B cell (primary cell): ENCODE measurements around the gene PROM1. TPM values are rescaled to one million over a fixed set of nuclear protein-coding genes. Genes with fewer than 3 reads are reported as not detected.
A peak's percentile ranks its signal among the peaks of the same experiment; 100 is the strongest.

ENCODE experiments used
- ATAC-seq: fragments of 200-7000 bp; cut with Tn5 transposase; one replicate; pipeline ENCODE4 v1.10.0; 2021; ENCODE audit warnings: low read depth, mild to moderate bottlenecking, moderate number of reproducible peaks, moderate library complexity
- CTCF ChIA-PET: fragments of 350-600 bp; sonication (Branson Sonifier 250); formaldehyde crosslinking; loops from one replicate; lab custom pipeline; 2021; ENCODE audit warnings: antibody characterized with exemption, inconsistent platforms; lab: Charles Lee
- POLR2A ChIA-PET: fragments of 350-600 bp; sonication (Branson Sonifier 250); formaldehyde crosslinking; loops from one replicate; lab custom pipeline; 2021; ENCODE audit warnings: antibody characterized with exemption; lab: Charles Lee
- DNase-seq: peaks from one replicate; pipeline ENCODE4 v3.0.0; 2013
- H2AFZ ChIP-seq: 2 replicates; pipeline ENCODE4 v1.6.1; 2012; ENCODE audit warnings: mild to moderate bottlenecking, low read depth, low read length; ENCODE audit not compliant: insufficient read depth, poor library complexity, severe bottlenecking
- H3K27ac ChIP-seq, 2 donors: 1 replicate in 1 of 2; 2 replicates in 1 of 2; pipeline ENCODE4 v1.5.1; 2012 to 2013; ENCODE audit warnings: low read length in 2 of 2, mild to moderate bottlenecking in 2 of 2, moderate library complexity in 1 of 2
- H3K27me3 ChIP-seq, 4 experiments: fragments of 200-600 bp in 1 of 4; sonication (generic) in 1 of 4; replicated peaks in 1 of 4; 1 replicate in 2 of 4; 2 replicates in 2 of 4; pipeline versions ENCODE4 v1.6.1 to v1.7.0; 2013 to 2016; ENCODE audit warnings: low read length in 3 of 4, mild to moderate bottlenecking in 2 of 4, mixed read lengths in 1 of 4, moderate library complexity in 1 of 4; ENCODE audit not compliant: insufficient read depth in 4 of 4, control insufficient read depth in 3 of 4; ENCODE audit errors: control extremely low read depth in 1 of 4
- H3K36me3 ChIP-seq, 2 experiments: replicated peaks in 1 of 2; 1 replicate in 1 of 2; 2 replicates in 1 of 2; pipeline versions ENCODE4 v1.6.1 to v1.7.1; 2013; ENCODE audit warnings: low read length in 1 of 2; ENCODE audit not compliant: insufficient read depth in 2 of 2, control insufficient read depth in 1 of 2; ENCODE audit errors: control extremely low read depth in 1 of 2, extremely low read depth in 1 of 2
- H3K4me1 ChIP-seq, 2 donors: fragments of 200-600 bp in 1 of 2; sonication (generic) in 1 of 2; 1 replicate in 1 of 2; 2 replicates in 1 of 2; pipeline versions ENCODE4 v1.5.1 to v1.6.1; 2013 to 2017; ENCODE audit warnings: low read length in 2 of 2; ENCODE audit not compliant: control insufficient read depth in 2 of 2, insufficient read depth in 2 of 2
- H3K4me2 ChIP-seq: replicated peaks from 2 replicates; pipeline ENCODE3; 2012; ENCODE audit warnings: mild to moderate bottlenecking, low read depth, low read length; ENCODE audit not compliant: poor library complexity, severe bottlenecking
- H3K4me3 ChIP-seq, 5 experiments: fragments of 200-600 bp in 1 of 5; sonication (generic) in 1 of 5; 1 replicate in 3 of 5; 2 replicates in 2 of 5; pipeline versions ENCODE4 v1.5.1 to v1.7.0; 2011 to 2016; ENCODE audit warnings: low read length in 4 of 5, mild to moderate bottlenecking in 4 of 5, low read depth in 2 of 5, control low read depth in 1 of 5, moderate library complexity in 1 of 5; ENCODE audit not compliant: insufficient read depth in 1 of 5; ENCODE audit errors: control extremely low read depth in 1 of 5, extremely low read depth in 1 of 5
- H3K79me2 ChIP-seq: fragments of 200-600 bp; sonication (generic); one replicate; pipeline ENCODE4 v1.6.0; 2016; ENCODE audit warnings: low read length; ENCODE audit not compliant: control insufficient read depth, insufficient read depth
- H3K9ac ChIP-seq: fragments of 200-600 bp; sonication (generic); 2 replicates; pipeline ENCODE4 v1.6.1; 2017; ENCODE audit warnings: mild to moderate bottlenecking, low read length, moderate library complexity
- H3K9me3 ChIP-seq, 3 donors: one replicate each; pipeline versions ENCODE4 v1.6.1 to v1.7.1; 2013; ENCODE audit warnings: low read length in 2 of 3; ENCODE audit not compliant: control insufficient read depth in 2 of 3, insufficient read depth in 1 of 3; ENCODE audit errors: control extremely low read depth in 1 of 3
- H4K20me1 ChIP-seq: 2 replicates; pipeline ENCODE4 v1.6.0; 2012; ENCODE audit warnings: mild to moderate bottlenecking, low read length; ENCODE audit not compliant: insufficient read depth, control insufficient read depth, poor library complexity, severe bottlenecking
- H3K27ac Mint-ChIP-seq: one replicate; pipeline ENCODE4 v1.8.0; 2021; ENCODE audit warnings: mixed read lengths
- H3K27me3 Mint-ChIP-seq: one replicate; pipeline ENCODE4 v1.8.0; 2021; ENCODE audit warnings: mixed read lengths
- H3K4me1 Mint-ChIP-seq: one replicate; pipeline ENCODE4 v1.8.0; 2021; ENCODE audit warnings: mixed read lengths
- H3K4me3 Mint-ChIP-seq: one replicate; pipeline ENCODE4 v1.8.0; 2021; ENCODE audit warnings: mixed read lengths
- H3K9me3 Mint-ChIP-seq: one replicate; pipeline ENCODE4 v1.8.0; 2022; ENCODE audit warnings: mixed read lengths; ENCODE audit not compliant: insufficient read depth
- EZH2 ChIP-seq: IDR thresholded peaks from 2 replicates; pipeline ENCODE4 v1.6.1; 2012; ENCODE audit warnings: borderline replicate concordance, low read depth, mild to moderate bottlenecking, moderate library complexity, low read length; ENCODE audit not compliant: insufficient read depth, poor library complexity, severe bottlenecking
- WGBS: methylation state at CpG from one replicate; pipeline ENCODE4 v1.1.5; 2013; ENCODE audit warnings: missing lambda C conversion rate; ENCODE audit not compliant: insufficient coverage; 5-methylcytosine and 5-hydroxymethylcytosine counted together
- intact Hi-C: fragments of 100-400 bp; cut with micrococcal nuclease; formaldehyde crosslinking; loops from one replicate; pipeline ENCODE4 v1.10.0; 2022
- polyA minus RNA-seq: library from RNA; depleted of rRNA, polyadenylated mRNA; stranded (reverse); fragments of >200 nt; gene quantifications from 2 replicates; pipeline ENCODE4 v1.2.3, GENCODE V29; 2012
- polyA plus RNA-seq: library from polyadenylated mRNA; depleted of rRNA; stranded (reverse); fragments of >200 nt; gene quantifications from 2 replicates; pipeline ENCODE4 v1.2.3, GENCODE V29; 2012
- total RNA-seq, 2 donors: library from RNA; stranded (reverse); fragments of 120-200 nt in 1 of 2; gene quantifications; 1 replicate in 1 of 2; 2 replicates in 1 of 2; pipeline versions ENCODE4 v1.2.3 to v1.2.4, GENCODE V29; 2013 to 2022
- TF ChIP-seq, protein P1 (sequence below): fragments of 200-600 bp; IDR thresholded peaks from one replicate; pipeline ENCODE4 v1.8.0; 2022; ENCODE audit warnings: antibody characterized with exemption, mild to moderate bottlenecking

PROM1 gene, protein sequence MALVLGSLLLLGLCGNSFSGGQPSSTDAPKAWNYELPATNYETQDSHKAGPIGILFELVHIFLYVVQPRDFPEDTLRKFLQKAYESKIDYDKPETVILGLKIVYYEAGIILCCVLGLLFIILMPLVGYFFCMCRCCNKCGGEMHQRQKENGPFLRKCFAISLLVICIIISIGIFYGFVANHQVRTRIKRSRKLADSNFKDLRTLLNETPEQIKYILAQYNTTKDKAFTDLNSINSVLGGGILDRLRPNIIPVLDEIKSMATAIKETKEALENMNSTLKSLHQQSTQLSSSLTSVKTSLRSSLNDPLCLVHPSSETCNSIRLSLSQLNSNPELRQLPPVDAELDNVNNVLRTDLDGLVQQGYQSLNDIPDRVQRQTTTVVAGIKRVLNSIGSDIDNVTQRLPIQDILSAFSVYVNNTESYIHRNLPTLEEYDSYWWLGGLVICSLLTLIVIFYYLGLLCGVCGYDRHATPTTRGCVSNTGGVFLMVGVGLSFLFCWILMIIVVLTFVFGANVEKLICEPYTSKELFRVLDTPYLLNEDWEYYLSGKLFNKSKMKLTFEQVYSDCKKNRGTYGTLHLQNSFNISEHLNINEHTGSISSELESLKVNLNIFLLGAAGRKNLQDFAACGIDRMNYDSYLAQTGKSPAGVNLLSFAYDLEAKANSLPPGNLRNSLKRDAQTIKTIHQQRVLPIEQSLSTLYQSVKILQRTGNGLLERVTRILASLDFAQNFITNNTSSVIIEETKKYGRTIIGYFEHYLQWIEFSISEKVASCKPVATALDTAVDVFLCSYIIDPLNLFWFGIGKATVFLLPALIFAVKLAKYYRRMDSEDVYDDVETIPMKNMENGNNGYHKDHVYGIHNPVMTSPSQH
- total RNA-seq (not detected in 2 replicates), polyA plus RNA-seq (0.04 TPM in 1 of 2 replicates, not detected in the other), polyA minus RNA-seq (0.14 TPM in 1 of 2 replicates, not detected in the other)
- 1.1 TPM for total RNA-seq (2013)

DNA sequence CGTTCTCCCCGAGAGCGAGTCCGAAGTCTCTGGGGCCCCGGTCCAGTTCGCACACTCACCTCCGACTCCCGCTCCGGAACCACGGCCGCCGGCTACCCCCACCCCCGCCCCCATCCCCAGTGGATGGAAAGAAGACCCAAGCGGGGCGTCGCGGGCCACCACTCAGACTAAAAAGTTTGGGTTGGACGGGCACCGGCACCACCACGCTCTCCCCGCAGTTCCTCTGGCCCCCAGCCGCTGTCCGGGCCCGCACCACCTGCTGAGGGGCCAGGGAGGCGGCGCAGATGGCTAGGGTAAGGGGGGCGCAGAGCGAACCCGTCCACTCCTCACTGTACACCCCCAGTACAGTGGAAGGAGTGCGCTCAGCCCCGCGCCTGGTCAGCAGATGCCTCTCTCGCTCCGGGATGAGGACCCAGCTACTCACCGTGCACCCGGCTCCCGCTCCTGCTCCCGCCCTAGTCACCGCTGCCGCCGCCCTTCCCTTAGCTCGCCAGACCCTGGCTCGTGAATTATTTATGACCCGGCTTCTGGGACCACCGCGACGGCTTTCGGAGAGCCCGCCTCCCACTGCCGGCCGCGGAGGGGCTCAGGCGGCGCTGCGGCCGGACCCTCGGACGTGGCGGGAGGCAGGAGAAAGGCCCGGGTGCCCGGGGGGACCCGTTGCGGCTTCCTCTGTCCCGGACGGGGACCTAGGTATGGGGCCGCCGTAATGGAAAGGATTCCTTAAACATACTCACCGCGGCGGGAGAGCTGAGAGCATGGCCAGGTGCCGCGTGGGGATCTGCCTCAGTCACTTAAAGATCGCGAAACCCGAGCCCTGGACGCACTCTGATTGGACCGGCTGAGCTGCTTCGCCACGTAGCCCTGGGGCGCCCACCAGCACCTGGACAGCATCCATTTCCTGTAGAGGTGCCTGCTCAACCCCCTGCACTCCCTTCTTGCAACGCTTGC is at the start of gene PROM1:
TSS of gene PROM1 (minus strand) at position 783 of the 951 bp plus-strand sequence. CDS start 8,117 bp downstream, outside the sequence.
- no peak within 1 kb of the TSS for H3K27ac Mint-ChIP-seq
- peak within 1 kb of the TSS; percentile 52 for H2AFZ ChIP-seq
- no peaks in the 10 kb centered on the region for H3K79me2 ChIP-seq
- CTCF ChIA-PET, result no interaction called here
- H3K27me3 ChIP-seq, result peaks cover 0 to 59% (median 40%) of the 10 kb centered on the region in 4 experiments
- H3K4me3 Mint-ChIP-seq, result peak within 1 kb of the TSS; percentile 84
- H3K9me3 Mint-ChIP-seq, result no peaks in the 10 kb centered on the region
- DNase-seq (peak; percentile 28), ATAC-seq (no peak)
- H3K36me3 ChIP-seq, result no peaks in the 10 kb centered on the region
- POLR2A ChIA-PET, result no interaction called here
- peak within 1 kb of the TSS; percentile 26 to 51 (median 40) for H3K4me3 ChIP-seq
- intact Hi-C loops, result no loop called here
- peaks cover 66% of the 10 kb centered on the region for H3K27me3 Mint-ChIP-seq
- H4K20me1 ChIP-seq, result no peaks in the 10 kb centered on the region
- peaks cover 26 to 30% of the 10 kb centered on the region in 2 donors for H3K4me1 ChIP-seq
- 3% methylated on average over 76 of the region's 81 CpGs for WGBS
- peaks cover 0 to 17% (median 5%) of the 10 kb centered on the region in 3 donors for H3K9me3 ChIP-seq
- TF ChIP-seq, protein P1, sequence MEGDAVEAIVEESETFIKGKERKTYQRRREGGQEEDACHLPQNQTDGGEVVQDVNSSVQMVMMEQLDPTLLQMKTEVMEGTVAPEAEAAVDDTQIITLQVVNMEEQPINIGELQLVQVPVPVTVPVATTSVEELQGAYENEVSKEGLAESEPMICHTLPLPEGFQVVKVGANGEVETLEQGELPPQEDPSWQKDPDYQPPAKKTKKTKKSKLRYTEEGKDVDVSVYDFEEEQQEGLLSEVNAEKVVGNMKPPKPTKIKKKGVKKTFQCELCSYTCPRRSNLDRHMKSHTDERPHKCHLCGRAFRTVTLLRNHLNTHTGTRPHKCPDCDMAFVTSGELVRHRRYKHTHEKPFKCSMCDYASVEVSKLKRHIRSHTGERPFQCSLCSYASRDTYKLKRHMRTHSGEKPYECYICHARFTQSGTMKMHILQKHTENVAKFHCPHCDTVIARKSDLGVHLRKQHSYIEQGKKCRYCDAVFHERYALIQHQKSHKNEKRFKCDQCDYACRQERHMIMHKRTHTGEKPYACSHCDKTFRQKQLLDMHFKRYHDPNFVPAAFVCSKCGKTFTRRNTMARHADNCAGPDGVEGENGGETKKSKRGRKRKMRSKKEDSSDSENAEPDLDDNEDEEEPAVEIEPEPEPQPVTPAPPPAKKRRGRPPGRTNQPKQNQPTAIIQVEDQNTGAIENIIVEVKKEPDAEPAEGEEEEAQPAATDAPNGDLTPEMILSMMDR, result no peak
- TF ChIP-seq EZH2, result no peak
- H3K27ac ChIP-seq, result no peak within 1 kb of the TSS
- H3K4me2 ChIP-seq, result peak within 1 kb of the TSS; percentile 71
- H3K4me1 Mint-ChIP-seq, result peaks cover 22% of the 10 kb centered on the region
- H3K9ac ChIP-seq, result peak within 1 kb of the TSS; percentile 37
